ENCODE data around the gene ALDH4A1.

The ALDH4A1 gene

DNA sequence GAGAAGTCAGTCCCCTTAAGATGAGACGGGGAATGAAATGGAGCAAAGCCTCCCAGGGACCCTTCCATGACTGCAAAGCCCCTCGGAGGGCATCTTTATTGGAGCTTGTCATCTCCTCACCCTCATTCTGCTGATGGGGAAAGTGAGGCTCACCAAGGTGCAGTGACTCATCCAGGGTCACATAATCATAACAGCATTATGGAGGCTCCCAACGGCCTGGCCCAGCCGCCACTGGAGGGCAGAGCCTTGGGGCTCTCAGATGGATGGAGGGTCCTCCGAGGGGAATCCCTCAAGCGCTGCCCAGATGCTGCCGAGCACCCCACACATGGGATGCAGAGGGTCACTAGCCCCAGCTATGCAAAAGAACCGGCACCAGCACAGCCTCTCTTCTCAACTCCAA lies 35.2 kb upstream of the ALDH4A1 start:
- Histone ChIP-seq H3K9ac (ENCODE audit: low read depth, low read length) (no peak overlapping the region), H3K27me3 (ENCODE audit: control insufficient read depth, insufficient read depth, low read length) (no peaks in the 10 kb centered on the region), H3K4me1 (ENCODE audit: control insufficient read depth, insufficient read depth, low read length) (peaks cover 50% of the 10 kb centered on the region), H3K4me3 (ENCODE audit: low read length) (no peak overlapping the region), H3K4me2 (ENCODE audit: low read length) (no peak overlapping the region), H3K9me3 (replicated peaks; ENCODE audit: low read length) (no peaks in the 10 kb centered on the region), H3K36me3 (ENCODE audit: insufficient read depth, low read length) (no peaks in the 10 kb centered on the region)

GRCh38 chr1:18936814-18937481 lies 34.6 kb upstream of the ALDH4A1 start:
- Histone ChIP-seq H3K36me3 (ENCODE audit: insufficient read depth, low read length) (no peaks in the 10 kb centered on the region), H3K9me3 (replicated peaks; ENCODE audit: low read length) (no peaks in the 10 kb centered on the region), H3K4me1 (ENCODE audit: control insufficient read depth, insufficient read depth, low read length) (peaks cover 44% of the 10 kb centered on the region), H3K4me3 (ENCODE audit: low read length) (no peak overlapping the region), H3K27me3 (ENCODE audit: control insufficient read depth, insufficient read depth, low read length) (no peaks in the 10 kb centered on the region), H3K9ac (ENCODE audit: low read depth, low read length) (no peak overlapping the region), H3K4me2 (ENCODE audit: low read length) (no peak overlapping the region)

- Histone ChIP-seq H3K9me3 (replicated peaks; ENCODE audit: low read length) (no peaks in the 10 kb centered on the region), H3K27me3 (ENCODE audit: control insufficient read depth, insufficient read depth, low read length) (no peaks in the 10 kb centered on the region), H3K36me3 (ENCODE audit: insufficient read depth, low read length) (no peaks in the 10 kb centered on the region), H3K4me2 (ENCODE audit: low read length) (no peak overlapping the region), H3K9ac (ENCODE audit: low read depth, low read length) (no peak overlapping the region), H3K4me3 (ENCODE audit: low read length) (no peak overlapping the region), H3K4me1 (ENCODE audit: control insufficient read depth, insufficient read depth, low read length) (peaks cover 39% of the 10 kb centered on the region)
These were observed 34.1 kb upstream of the ALDH4A1 start for GRCh38 chr1:18936471-18936813.

DNA sequence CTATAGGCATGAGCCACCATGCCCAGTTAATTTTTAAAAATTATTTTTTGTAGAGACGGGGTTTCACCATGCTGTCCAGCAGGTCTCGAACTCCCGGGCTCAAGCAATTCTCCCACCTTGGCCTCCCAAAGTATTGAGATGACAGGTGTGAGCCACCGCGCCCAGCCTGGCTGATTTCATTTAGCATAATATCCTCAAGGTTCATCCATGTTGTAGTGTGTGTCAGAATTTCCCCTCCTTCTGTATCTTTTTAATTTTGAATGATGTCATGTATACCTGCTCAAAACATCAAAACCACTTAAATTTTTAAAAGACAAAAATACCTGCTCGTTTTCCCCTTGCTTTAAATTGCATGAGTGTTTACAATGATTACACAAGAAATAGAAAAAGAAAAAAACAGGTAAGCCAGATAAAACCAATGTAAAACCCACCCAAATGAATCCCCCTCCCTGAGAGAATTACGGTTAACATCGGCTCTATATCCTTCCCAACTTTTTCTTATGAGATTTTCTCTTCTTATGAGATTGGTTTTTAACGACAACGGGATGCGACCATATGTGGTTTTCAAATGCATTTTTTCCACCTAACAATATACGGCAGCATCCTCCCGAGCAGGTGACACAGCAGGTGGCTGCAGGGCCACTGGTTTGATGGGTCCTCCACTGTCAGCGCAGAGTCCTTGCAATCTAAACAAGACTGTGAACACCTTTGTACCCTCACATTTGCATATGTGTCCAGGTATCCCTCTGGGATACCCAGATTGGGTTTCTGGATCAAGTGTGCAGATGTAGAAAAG lies 32.0 kb upstream of the ALDH4A1 start:
- Histone ChIP-seq H3K4me1 (ENCODE audit: control insufficient read depth, insufficient read depth, low read length) (peaks cover 28% of the 10 kb centered on the region), H3K9ac (ENCODE audit: low read depth, low read length) (no peak overlapping the region), H3K36me3 (ENCODE audit: insufficient read depth, low read length) (no peaks in the 10 kb centered on the region), H3K4me3 (ENCODE audit: low read length) (no peak overlapping the region), H3K9me3 (replicated peaks; ENCODE audit: low read length) (no peaks in the 10 kb centered on the region), H3K27me3 (ENCODE audit: control insufficient read depth, insufficient read depth, low read length) (no peaks in the 10 kb centered on the region), H3K4me2 (ENCODE audit: low read length) (no peak overlapping the region)

DNA sequence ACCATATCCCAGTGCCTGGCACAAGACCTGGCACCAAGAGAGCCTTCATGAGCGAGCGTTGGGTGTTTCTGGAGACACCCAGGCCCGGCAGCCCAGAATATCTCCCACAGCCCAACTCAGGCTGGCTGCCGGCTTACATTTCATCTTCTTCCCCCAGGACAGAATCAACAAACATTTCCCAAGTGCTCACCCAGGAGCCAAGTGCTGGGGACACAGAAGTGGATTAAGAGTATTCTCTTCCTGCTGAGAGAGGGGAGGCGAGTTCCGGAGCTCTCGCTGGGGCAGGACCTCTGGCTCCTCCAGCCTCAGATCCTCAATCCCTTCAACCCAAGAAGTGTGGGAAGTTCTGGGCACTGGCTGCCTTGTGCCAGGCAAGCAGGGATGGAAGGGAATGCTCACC lies 30.5 kb upstream of the ALDH4A1 start:
- Histone ChIP-seq H3K9me3 (replicated peaks; ENCODE audit: low read length) (no peaks in the 10 kb centered on the region), H3K4me1 (ENCODE audit: control insufficient read depth, insufficient read depth, low read length) (peaks cover 29% of the 10 kb centered on the region), H3K4me2 (ENCODE audit: low read length) (no peak overlapping the region), H3K36me3 (ENCODE audit: insufficient read depth, low read length) (no peaks in the 10 kb centered on the region), H3K4me3 (ENCODE audit: low read length) (no peak overlapping the region), H3K27me3 (ENCODE audit: control insufficient read depth, insufficient read depth, low read length) (no peaks in the 10 kb centered on the region), H3K9ac (ENCODE audit: low read depth, low read length) (no peak overlapping the region)

GRCh38 chr1:18932387-18932786 lies 30.0 kb upstream of the ALDH4A1 start:
- no peak overlapping the region for H3K9ac ChIP-seq (ENCODE audit: low read depth, low read length)
- no peaks in the 10 kb centered on the region for H3K36me3 ChIP-seq (ENCODE audit: insufficient read depth, low read length)
- H3K4me2 ChIP-seq (ENCODE audit: low read length), result no peak overlapping the region
- no peaks in the 10 kb centered on the region for H3K9me3 ChIP-seq (replicated peaks; ENCODE audit: low read length)
- peaks cover 33% of the 10 kb centered on the region for H3K4me1 ChIP-seq (ENCODE audit: control insufficient read depth, insufficient read depth, low read length)
- no peaks in the 10 kb centered on the region for H3K27me3 ChIP-seq (ENCODE audit: control insufficient read depth, insufficient read depth, low read length)
- no peak overlapping the region for H3K4me3 ChIP-seq (ENCODE audit: low read length)

- Histone ChIP-seq H3K4me2 (ENCODE audit: low read length) (no peak overlapping the region), H3K9ac (ENCODE audit: low read depth, low read length) (no peak overlapping the region), H3K36me3 (ENCODE audit: insufficient read depth, low read length) (no peaks in the 10 kb centered on the region), H3K27me3 (ENCODE audit: control insufficient read depth, insufficient read depth, low read length) (no peaks in the 10 kb centered on the region), H3K4me3 (ENCODE audit: low read length) (no peak overlapping the region), H3K9me3 (replicated peaks; ENCODE audit: low read length) (no peaks in the 10 kb centered on the region), H3K4me1 (ENCODE audit: control insufficient read depth, insufficient read depth, low read length) (peaks cover 40% of the 10 kb centered on the region)
These were observed 29.4 kb upstream of the ALDH4A1 start for GRCh38 chr1:18931730-18932129.

DNA sequence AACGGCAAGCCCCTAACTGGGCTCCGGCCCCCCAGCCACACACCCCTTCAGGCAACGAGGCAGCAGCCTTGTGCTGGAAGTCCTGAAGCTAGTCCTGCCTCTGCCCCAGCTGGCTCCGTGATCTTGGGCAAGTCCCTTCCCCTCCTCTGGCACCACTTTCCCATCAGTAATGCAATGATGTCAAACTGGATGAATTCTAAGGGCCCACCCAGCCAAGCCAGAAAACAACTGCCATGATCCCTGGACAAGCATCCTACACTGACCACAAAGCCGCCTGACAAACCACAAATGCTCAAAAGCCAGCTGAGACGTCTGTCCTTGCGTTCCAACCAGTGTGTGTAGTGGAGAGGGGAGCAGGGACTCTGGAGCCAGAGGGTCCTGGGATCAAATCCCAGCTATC lies 27.3 kb upstream of the ALDH4A1 start:
- H3K4me1 ChIP-seq (ENCODE audit: control insufficient read depth, insufficient read depth, low read length), result peaks cover 50% of the 10 kb centered on the region
- no peaks in the 10 kb centered on the region for H3K27me3 ChIP-seq (ENCODE audit: control insufficient read depth, insufficient read depth, low read length)

DNA sequence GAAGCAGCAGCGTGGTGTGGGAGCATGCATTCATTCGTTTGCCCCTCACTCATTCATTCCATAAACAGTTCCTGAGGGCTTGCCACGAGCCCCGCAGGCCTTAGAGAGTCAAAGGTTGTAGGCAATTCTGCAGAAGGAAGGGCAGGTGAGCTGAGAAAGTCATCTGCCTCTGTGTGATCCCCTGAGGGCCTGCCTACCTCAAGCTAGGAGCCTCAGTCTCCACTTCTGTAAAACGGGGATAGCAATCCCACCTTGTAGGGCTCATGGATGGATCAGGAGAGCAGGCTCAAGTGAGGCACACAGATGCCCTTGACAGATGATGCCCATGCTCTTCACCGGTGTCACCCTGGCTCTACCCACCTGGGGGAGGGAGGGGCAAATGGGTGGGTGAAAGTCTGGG lies 26.6 kb upstream of the ALDH4A1 start:
- Histone ChIP-seq H3K27me3 (ENCODE audit: control insufficient read depth, insufficient read depth, low read length) (no peaks in the 10 kb centered on the region), H3K36me3 (ENCODE audit: insufficient read depth, low read length) (no peaks in the 10 kb centered on the region), H3K9ac (ENCODE audit: low read depth, low read length) (no peak overlapping the region), H3K9me3 (replicated peaks; ENCODE audit: low read length) (no peaks in the 10 kb centered on the region), H3K4me3 (ENCODE audit: low read length) (no peak overlapping the region), H3K4me1 (ENCODE audit: control insufficient read depth, insufficient read depth, low read length) (peaks cover 57% of the 10 kb centered on the region), H3K4me2 (ENCODE audit: low read length) (no peak overlapping the region)

More for the DNA sequence above, 27.3 kb upstream of the ALDH4A1 start:
- H3K9me3 ChIP-seq (replicated peaks; ENCODE audit: low read length), result no peaks in the 10 kb centered on the region
- no peak overlapping the region for H3K4me3 ChIP-seq (ENCODE audit: low read length)
- no peak overlapping the region for H3K4me2 ChIP-seq (ENCODE audit: low read length)
- no peaks in the 10 kb centered on the region for H3K36me3 ChIP-seq (ENCODE audit: insufficient read depth, low read length)
- H3K9ac ChIP-seq (ENCODE audit: low read depth, low read length), result no peak overlapping the region

GRCh38 chr1:18928406-18928805 lies 26.1 kb upstream of the ALDH4A1 start:
- Histone ChIP-seq H3K4me1 (ENCODE audit: control insufficient read depth, insufficient read depth, low read length) (peaks cover 63% of the 10 kb centered on the region), H3K9me3 (replicated peaks; ENCODE audit: low read length) (no peaks in the 10 kb centered on the region), H3K9ac (ENCODE audit: low read depth, low read length) (peak overlapping the region; percentile 74), H3K4me2 (ENCODE audit: low read length) (no peak overlapping the region), H3K36me3 (ENCODE audit: insufficient read depth, low read length) (no peaks in the 10 kb centered on the region), H3K4me3 (ENCODE audit: low read length) (no peak overlapping the region), H3K27me3 (ENCODE audit: control insufficient read depth, insufficient read depth, low read length) (no peaks in the 10 kb centered on the region)

DNA sequence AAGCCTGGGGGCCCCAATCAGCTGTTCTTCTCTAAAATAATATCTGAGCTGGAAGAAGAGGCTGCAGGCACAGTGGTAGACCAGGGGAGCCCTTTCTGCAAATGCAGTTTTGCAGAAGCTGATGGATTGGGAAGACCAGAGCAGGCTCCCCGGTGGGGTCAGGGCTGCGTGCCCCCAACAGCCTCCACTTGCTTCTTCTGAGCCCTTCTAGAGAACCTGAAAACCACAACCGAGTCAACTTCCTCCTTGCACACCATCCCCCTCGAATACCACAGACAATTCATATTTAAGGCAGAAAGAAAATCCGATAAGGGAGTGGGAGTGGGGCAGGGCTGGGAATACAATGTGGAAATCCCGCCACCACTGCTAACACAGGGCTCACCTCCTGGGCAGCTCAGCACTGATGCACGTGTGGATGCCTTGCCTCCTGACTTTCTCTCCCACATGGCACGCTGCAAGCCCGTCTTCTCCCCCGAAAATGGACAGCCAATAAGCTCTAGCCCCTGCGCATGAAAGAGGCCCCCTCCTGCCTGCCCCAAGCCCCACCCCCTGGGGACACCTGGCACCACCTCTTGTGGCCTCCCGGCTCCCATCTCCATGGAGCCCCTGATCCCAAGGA lies 25.4 kb upstream of the ALDH4A1 start:
- H3K4me2 ChIP-seq (ENCODE audit: low read length), result peak overlapping the region; percentile 66
- no peaks in the 10 kb centered on the region for H3K36me3 ChIP-seq (ENCODE audit: insufficient read depth, low read length)
- peaks cover 67% of the 10 kb centered on the region for H3K4me1 ChIP-seq (ENCODE audit: control insufficient read depth, insufficient read depth, low read length)
- H3K9me3 ChIP-seq (replicated peaks; ENCODE audit: low read length), result no peaks in the 10 kb centered on the region
- H3K9ac ChIP-seq (ENCODE audit: low read depth, low read length), result peak overlapping the region; percentile 74
- H3K27me3 ChIP-seq (ENCODE audit: control insufficient read depth, insufficient read depth, low read length), result no peaks in the 10 kb centered on the region
- H3K4me3 ChIP-seq (ENCODE audit: low read length), result peak overlapping the region; percentile 45
